DMS79 treated with DMSO at 0.1 percent for 48 hours (cell line): Measurements from ENCODE around the gene SLC10A6.
"Not testable (repeated sequence)": the region's sequence is repeated elsewhere in the genome, so short reads cannot be mapped to it uniquely, and the experiment has no call there.

Experiments
- DNase-seq: peaks from one replicate; lab custom pipeline; 2025; lab: John Stamatoyannopoulos, UW

SLC10A6 gene

DNA sequence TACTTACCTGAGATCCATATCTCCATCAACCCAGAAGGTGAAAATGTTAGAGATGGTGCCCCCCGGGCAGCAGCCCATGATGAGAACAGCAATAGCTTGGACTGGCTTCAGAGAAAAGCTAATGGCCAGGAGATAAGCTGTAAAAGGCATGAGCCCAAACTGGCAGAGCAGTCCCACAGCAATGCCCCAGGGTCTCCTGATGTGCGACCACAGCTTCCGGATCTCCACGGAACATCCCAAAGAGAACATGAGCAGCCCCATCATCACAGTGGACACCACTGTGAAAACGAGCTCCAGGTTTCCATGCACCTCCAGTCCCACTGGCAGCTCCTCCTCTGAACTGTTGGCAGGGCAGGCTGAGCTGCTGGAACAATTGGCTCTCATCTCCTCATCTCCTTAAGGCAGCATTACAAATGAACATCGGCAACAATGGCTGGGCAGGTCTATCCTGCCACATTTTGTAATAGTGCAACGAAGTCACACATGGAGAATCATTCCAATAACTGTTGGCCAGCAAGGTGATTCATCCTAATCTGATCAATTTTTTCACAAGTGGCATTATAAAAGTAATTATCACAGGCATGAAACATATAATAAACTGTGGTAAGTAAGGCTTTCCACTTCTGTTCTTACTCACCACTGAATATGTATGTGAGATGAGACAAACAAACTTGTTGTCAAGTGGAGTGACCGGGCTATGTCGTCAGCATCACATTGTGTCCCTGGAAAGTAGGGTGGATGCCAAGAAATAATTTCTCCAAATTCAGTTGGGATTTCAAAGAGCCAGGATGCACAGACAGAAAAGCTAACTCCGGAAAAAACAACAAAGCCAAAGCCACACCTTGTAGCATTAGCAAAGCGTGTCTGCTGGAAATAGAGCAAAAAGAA lies at the start of gene SLC10A6:
TSS of gene SLC10A6 (minus strand) at position 653 of the 888 bp plus-strand sequence. CDS start at position 384, 269 bp downstream.
- no peak for DNase-seq

- DNase-seq, result no peak
These were observed 49.4 kb upstream of the SLC10A6 start for GRCh38 chr4:86898562-86898961.

GRCh38 chr4:86896596-86896995 lies 47.4 kb upstream of the SLC10A6 start:
- no peak for DNase-seq

DNA sequence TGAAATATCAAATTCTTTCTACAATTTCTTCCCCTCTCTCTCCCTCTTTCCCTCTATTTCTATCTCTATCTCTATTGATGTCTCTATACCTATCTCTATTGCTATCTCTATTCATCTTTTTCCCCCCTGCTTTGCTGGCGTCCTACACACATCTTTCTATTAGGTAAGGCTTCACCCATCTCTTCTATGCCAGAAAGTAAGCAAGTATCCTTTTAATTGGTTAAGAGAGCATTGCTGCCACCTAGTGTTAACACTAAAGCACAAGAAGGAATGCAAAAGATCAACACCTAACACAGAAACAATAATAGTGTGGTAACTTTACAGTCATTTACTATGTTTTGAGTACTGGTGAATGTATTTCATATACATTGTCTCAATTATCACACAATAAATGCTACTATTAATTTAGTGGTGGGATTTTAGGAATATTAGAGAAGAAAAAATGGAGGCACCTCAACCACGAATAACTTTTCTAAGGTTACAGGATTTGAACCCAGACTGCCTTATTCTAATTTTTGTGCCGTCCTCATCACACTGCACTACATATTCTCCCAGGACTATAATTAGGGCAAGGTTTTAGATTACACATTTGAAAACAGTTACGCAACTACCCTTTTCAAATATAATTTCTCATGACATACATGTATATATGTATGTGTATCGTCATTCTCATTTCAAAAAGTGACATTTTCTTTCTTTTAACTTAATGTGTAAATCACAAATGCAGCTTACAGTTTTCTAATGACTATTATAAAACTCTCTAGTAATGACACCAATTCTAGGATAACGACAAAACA lies 46.7 kb upstream of the SLC10A6 start:
- DNase-seq, result peak; percentile 59

DNA sequence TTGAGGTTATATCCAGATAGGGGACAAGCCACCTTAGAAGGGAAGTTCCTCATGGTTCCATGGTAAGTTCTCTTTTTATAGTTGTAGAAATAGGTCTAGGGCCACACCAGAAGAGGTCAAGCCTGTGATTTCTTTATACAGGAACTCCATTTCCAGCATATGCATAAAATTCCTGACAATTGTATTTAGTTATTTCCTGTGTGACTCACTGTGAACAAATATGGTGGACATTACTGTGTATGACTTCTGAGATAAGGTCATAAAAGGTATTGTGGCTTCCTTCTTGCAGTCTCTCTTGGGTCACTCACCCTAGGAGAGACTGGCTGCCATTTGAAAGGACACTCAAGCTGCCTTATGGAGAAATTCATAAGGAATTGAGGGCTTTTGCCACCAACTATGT lies 45.3 kb upstream of the SLC10A6 start:
- no peak for DNase-seq

GRCh38 chr4:86893136-86893535 lies 44.0 kb upstream of the SLC10A6 start:
- no peak for DNase-seq

GRCh38 chr4:86892636-86892960 lies 43.4 kb upstream of the SLC10A6 start:
- DNase-seq, result no peak

- peak; percentile 56 for DNase-seq
These were observed 42.8 kb upstream of the SLC10A6 start, which contains the start of gene C4orf36 for GRCh38 chr4:86891762-86892635. Gene C4orf36 (minus strand): TSS chr4:86892422. CDS start chr4:86891520, 902 bp downstream.

GRCh38 chr4:86890790-86891189 lies 41.6 kb upstream of the SLC10A6 start:
- no peak for DNase-seq

DNA sequence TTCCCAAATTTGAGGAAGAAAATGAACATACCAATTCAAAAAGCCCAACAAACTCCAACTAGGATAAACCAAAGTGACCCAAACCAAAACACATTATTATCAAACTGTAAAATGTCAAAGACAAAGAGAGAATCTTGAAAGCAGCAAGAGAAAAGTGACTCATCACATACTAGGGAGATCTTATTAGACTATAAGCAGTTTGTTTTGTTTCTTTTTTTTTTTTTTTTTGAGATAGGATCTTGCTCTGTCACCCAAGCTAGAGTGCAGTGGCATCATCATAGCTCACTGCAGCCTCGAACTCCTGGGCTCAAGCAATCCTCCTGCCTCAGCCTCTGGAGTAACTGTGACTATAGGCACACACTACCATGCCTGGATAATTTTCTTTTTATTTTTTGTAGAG lies 30.5 kb upstream of the SLC10A6 start:
- no peak for DNase-seq

DNA sequence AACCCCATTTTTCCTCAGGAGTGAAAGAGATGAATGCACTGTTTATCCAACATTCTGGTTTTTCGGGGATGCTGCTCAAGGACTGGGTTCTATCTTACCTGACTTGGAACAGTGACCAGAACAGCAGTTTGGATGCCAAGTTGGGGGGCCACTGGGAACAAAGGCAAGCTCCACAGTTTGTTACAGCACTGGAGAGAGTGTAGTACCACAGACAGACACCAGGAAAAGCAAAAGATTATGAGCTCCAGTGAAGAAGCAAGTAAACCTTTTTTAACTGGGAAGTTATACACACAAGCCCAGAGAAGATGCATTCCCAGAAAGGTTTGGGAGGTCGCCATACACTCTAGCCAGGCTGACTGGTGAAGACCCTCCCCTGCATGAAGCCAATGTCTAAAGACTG lies 29.5 kb upstream of the SLC10A6 start:
- DNase-seq, result no peak

GRCh38 chr4:86876894-86877685 lies 27.9 kb upstream of the SLC10A6 start:
- no peak for DNase-seq

- not testable (repeated sequence) for DNase-seq
These were observed 26.3 kb upstream of the SLC10A6 start for GRCh38 chr4:86875436-86875835.

DNA sequence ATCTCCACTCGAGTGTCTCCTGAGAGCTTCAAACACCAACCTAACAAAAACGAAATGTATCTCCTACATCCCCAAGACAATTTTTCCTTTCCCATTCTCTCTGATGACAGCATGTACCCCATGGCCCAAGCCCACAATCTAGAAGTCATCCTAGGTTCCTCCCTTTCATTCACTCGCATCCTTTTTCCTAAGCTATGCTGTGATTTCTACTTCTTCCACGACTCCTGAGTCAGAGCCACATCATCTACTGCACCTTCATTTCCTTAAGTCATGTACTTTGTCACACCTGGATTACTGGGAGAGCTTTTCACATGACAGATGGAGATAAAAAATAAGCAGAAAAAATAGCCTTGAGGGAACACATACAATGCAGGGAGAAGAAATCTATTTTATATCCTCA lies 23.0 kb upstream of the SLC10A6 start:
- DNase-seq, result no peak

DNA sequence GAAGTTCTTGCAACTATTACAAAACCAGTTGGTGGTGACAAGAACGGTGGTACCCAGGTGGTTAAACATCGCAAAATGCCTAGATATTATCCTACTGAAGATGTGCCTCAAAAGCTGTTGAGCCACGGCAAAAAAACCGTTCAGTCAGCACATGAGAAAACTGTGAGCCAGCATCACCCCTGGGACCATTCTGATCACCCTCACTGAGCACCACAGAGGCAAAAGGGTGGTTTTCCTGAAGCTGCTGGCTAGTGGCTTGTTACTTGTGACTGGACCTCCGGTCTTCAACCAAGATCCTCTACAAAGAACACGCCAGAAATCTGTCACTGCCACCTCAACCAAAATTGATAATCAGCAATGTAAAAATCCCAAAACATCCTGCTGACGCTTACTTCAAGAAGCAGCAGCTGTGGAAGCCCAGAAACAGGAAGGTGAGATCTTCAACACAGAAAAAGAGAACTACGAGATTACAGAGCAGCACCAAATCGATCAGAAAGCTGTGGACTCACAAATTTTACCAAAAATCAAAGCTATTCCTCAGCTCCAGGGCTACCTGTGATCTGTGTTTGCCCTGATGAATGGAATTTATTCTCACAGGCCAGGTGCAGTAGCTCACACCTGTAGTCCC lies 21.4 kb upstream of the SLC10A6 start:
- DNase-seq, result no peak

GRCh38 chr4:86857341-86858052 lies 8.3 kb upstream of the SLC10A6 start:
- DNase-seq, result no peak

- no peak for DNase-seq
These were observed 7.7 kb upstream of the SLC10A6 start for GRCh38 chr4:86856896-86857295.

GRCh38 chr4:86855572-86855971 lies 6.4 kb upstream of the SLC10A6 start:
- DNase-seq, result no peak

- no peak for DNase-seq
These were observed 4.0 kb upstream of the SLC10A6 start for GRCh38 chr4:86853209-86853608.

- DNase-seq, result no peak
These were observed 1.0 kb downstream of the SLC10A6 start for GRCh38 chr4:86848136-86848535.
